ENCODE data around the gene GIPR.

DNA sequence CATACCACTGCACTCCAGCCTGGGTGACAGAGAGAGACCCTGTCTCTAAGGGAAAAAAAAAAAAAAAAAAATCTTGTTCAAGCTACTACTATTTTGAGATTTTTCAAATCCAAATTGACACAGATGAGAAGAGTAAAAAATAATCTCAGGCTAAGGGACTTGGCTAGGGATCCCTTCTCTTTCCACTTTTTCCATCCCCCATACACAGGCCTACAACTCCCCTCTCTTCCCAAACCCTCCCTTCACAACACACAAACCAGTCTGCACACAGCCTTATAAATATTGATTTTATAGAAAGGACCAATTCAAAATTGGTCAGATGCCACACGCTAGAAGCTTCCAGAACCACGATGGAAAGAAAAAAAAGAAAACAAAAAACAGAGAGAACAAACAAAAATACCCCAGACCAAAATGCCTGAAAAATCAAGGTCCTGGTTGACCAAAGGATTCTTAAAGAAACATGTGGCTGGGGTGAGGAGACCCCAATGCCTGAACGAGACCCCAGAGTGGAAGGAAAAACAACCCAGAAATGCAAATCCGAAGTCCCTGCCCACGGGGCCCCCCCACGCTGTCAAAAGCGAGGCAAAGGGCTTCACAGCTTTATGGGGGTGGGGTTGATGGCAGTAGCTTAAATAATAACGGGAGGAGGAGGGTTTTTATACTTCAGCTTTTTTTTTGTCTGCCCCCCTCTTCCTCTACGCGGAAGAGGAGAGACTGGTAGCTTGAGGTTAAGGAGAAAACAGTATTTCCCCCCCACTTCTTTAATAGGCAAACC, 42.5 kb downstream of the GIPR start:
- no peak for TF ChIP-seq SUZ12 (IDR thresholded peaks at IDR 0.05; ENCODE audit: extremely low read depth, insufficient read depth, insufficient read length)
- no peak for TF ChIP-seq YY1 (IDR thresholded peaks at IDR 0.05; ENCODE audit: insufficient read depth, insufficient read length)
- no peak for TF ChIP-seq ZNF274 (IDR thresholded peaks at IDR 0.05; ENCODE audit: low read depth, low read length)
